Pancreas (tissue), 10 donors: ENCODE results near the gene HTR1A. TPM values are rescaled to one million over a fixed set of nuclear protein-coding genes. Genes with fewer than 3 reads are reported as not detected.

Experiments
- ATAC-seq, 4 donors: fragments of 200-7000 bp; cut with Tn5 transposase; one replicate each; pipeline versions ENCODE4 v1.8.0 to v1.9.1; 2020; ENCODE audit warnings: mild to moderate bottlenecking in 4 of 4, moderate library complexity in 4 of 4
- DNase-seq, 6 donors: peaks; one replicate each; pipeline ENCODE4 v3.0.0-alpha.2; 2020
- FAIRE-seq: peaks from 2 replicates; lab custom pipeline; 2012; peaks lifted over from hg19 to GRCh38; lab: Jason Lieb, UNC
- H3K27ac ChIP-seq, 4 donors: fragments of 200-600 bp; sonication (generic); 1 replicate in 3 of 4; 2 replicates in 1 of 4; pipeline versions ENCODE4 v1.5.0 to v1.8.0; 2020
- H3K27me3 ChIP-seq, 4 donors: fragments of 200-600 bp; one replicate each; pipeline ENCODE4 v1.8.0; 2021
- H3K36me3 ChIP-seq, 3 donors: fragments of 200-600 bp; sonication (generic) in 1 of 3; one replicate each; pipeline versions ENCODE4 v1.5.0 to v1.8.0; 2020 to 2021
- H3K4me1 ChIP-seq, 3 donors: fragments of 200-600 bp; one replicate each; pipeline ENCODE4 v1.8.0; 2021
- H3K4me3 ChIP-seq, 4 donors: fragments of 200-600 bp; sonication (generic) in 2 of 4; one replicate each; pipeline versions ENCODE4 v1.5.0 to v1.8.0; 2020 to 2021
- H3K9me3 ChIP-seq, 4 donors: fragments of 200-600 bp; one replicate each; pipeline ENCODE4 v1.8.0; 2021
- WGBS, 2 donors: extraction: QIAGEN DNeasy Blood & Tissue Kit; methylation state at CpG; one replicate each; pipeline ENCODE4 v1.1.7; 2013; 5-methylcytosine and 5-hydroxymethylcytosine counted together
- intact Hi-C, 3 donors: fragments of 100-400 bp; cut with DNase I; formaldehyde crosslinking; loops; one replicate each; pipeline versions ENCODE4 v1.11.1 to v1.14.2; 2022
- polyA plus RNA-seq, 2 donors: library from polyadenylated mRNA; stranded (reverse); fragments of 200-250 nt; gene quantifications; one replicate each; pipeline ENCODE4 v1.2.3, GENCODE V29; 2013
- total RNA-seq, 6 donors: library from RNA; stranded (reverse); fragmentation: NEBNext Ultra II Directional in 4 of 6; extraction: Animal tissue kit (Norgen Biotek cat#: 25700) in 4 of 6; gene quantifications; one replicate each; pipeline versions ENCODE4 v1.2.1 to v1.2.4, GENCODE V29; 2021 to 2023
- TF ChIP-seq, protein P1 (sequence below), 4 donors: fragments of 200-600 bp; sonication (generic) in 3 of 4; IDR thresholded peaks; one replicate each; pipeline versions ENCODE4 v1.5.0 to v1.8.0; 2021; ENCODE audit warnings: antibody characterized with exemption in 4 of 4
- donor health status: healthy with polysubstance abuse.
- donor health status: DM: no; HTN: no; CAD: no; lungs with moderate emphysema.
- donor health status: DM: no; HTN: no; CAD: no.
- donor health status: control.
- donor health status: control.
- donor health status: Bipolar disorder and iron deficiency.
- donor health status: DM: yes; HTN: yes; CAD: no.
- donor health status: DM: no; HTN: no; CAD: no.
- donor health status: DM: no; HTN: no; CAD: no.
- donor health status: DM: yes; HTN: yes; CAD: no.

The HTR1A gene
- total and polyA plus RNA-seq, 8 donors = not detected

- FAIRE-seq = no peak
- no peak for DNase-seq
- TF ChIP-seq, protein P1, sequence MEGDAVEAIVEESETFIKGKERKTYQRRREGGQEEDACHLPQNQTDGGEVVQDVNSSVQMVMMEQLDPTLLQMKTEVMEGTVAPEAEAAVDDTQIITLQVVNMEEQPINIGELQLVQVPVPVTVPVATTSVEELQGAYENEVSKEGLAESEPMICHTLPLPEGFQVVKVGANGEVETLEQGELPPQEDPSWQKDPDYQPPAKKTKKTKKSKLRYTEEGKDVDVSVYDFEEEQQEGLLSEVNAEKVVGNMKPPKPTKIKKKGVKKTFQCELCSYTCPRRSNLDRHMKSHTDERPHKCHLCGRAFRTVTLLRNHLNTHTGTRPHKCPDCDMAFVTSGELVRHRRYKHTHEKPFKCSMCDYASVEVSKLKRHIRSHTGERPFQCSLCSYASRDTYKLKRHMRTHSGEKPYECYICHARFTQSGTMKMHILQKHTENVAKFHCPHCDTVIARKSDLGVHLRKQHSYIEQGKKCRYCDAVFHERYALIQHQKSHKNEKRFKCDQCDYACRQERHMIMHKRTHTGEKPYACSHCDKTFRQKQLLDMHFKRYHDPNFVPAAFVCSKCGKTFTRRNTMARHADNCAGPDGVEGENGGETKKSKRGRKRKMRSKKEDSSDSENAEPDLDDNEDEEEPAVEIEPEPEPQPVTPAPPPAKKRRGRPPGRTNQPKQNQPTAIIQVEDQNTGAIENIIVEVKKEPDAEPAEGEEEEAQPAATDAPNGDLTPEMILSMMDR (IDR thresholded peaks at IDR 0.05) = no peak
- intact Hi-C loops = no loop called here
- Histone ChIP-seq H3K27ac (no peak overlapping the region), H3K36me3 (no peaks in the 10 kb centered on the region), H3K4me1 (peaks cover 0 to 6% (median 0%) of the 10 kb centered on the region in 3 donors), H3K27me3 (no peaks in the 10 kb centered on the region), H3K9me3 (no peaks in the 10 kb centered on the region), H3K4me3 (no peak overlapping the region)
- peak in 1 of 4 donors; percentile 20 for ATAC-seq
These were observed 45.5 kb downstream of the HTR1A start for GRCh38 chr5:63916786-63917185.

DNA sequence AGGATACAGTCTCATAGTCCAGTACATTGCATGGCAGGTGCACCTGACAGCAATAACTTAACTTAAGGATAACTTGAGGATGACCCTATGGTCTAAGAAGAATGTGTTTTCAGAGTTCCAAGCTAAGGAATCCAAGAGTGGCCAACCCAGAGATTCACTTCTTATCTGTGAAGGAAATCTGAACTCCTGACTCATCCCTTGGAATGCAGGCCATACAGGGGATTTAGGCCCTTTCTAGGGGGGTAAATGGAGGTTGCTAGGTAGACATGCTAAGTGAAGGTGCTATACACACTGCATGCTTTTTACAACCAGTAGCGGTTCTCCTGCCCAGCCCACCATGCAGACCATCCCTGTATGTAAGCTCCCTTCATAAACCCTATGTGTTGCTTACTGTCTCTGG lies 50.4 kb downstream of the HTR1A start:
- Histone ChIP-seq H3K27ac (no peak overlapping the region), H3K4me1 (no peaks in the 10 kb centered on the region), H3K36me3 (no peaks in the 10 kb centered on the region), H3K4me3 (no peak overlapping the region), H3K9me3 (no peaks in the 10 kb centered on the region), H3K27me3 (no peaks in the 10 kb centered on the region)
- DNase-seq (no peak), FAIRE-seq (no peak), ATAC-seq (no peak)
- WGBS, 2 donors = 100% methylated on average over 1 of the region's 1 CpG
- intact Hi-C loops = no loop called here
- TF ChIP-seq, protein P1 (IDR thresholded peaks at IDR 0.05) = no peak

Other genes with a start within 250 kb of the HTR1A start
- gene RNF180, start 203.4 kb upstream of the HTR1A start, total RNA-seq = 1 to 10 TPM; 5.2 to 7.2 (median 6.5) TPM
- 1 to 10 TPM; 1.3 to 3.0 TPM for gene RNF180, start 203.4 kb upstream of the HTR1A start, polyA plus RNA-seq